Right lobe of liver (tissue), 6 donors: Measurements from ENCODE around the gene SETD5. TPM values are rescaled to one million over a fixed set of nuclear protein-coding genes. Genes with fewer than 3 reads are reported as not detected.
A peak's percentile ranks its signal among the peaks of the same experiment; 100 is the strongest.

Experiments
- ATAC-seq, 4 donors: fragments of 200-7000 bp; cut with Tn5 transposase; one replicate each; pipeline ENCODE4 v1.9.1; 2020; ENCODE audit warnings: mild to moderate bottlenecking in 4 of 4, moderate library complexity in 4 of 4
- DNase-seq, 3 donors: peaks; one replicate each; pipeline ENCODE4 v3.0.0-alpha.2; 2020
- H3K27ac ChIP-seq, 3 donors: fragments of 200-600 bp; one replicate each; pipeline ENCODE4 v1.8.0; 2022
- H3K27me3 ChIP-seq, 2 donors: fragments of 200-600 bp; one replicate each; pipeline ENCODE4 v1.8.0; 2022
- H3K36me3 ChIP-seq, 4 donors: fragments of 200-600 bp; sonication (generic) in 1 of 4; one replicate each; pipeline versions ENCODE4 v1.5.1 to v1.8.0; 2017 to 2022; ENCODE audit warnings: control low read depth in 1 of 4
- H3K4me1 ChIP-seq, 4 donors: fragments of 200-600 bp; sonication (generic) in 1 of 4; one replicate each; pipeline versions ENCODE4 v1.5.1 to v1.8.0; 2017 to 2022; ENCODE audit warnings: control low read depth in 1 of 4
- H3K4me3 ChIP-seq, 3 donors: fragments of 200-600 bp; one replicate each; pipeline ENCODE4 v1.8.0; 2022
- H3K9me3 ChIP-seq, 4 donors: fragments of 200-600 bp; sonication (generic) in 1 of 4; one replicate each; pipeline versions ENCODE4 v1.5.1 to v1.8.0; 2017 to 2022; ENCODE audit warnings: control low read depth in 1 of 4
- CTCF ChIP-seq, 4 donors: fragments of 200-600 bp in 3 of 4; fragments of 450-650 bp in 1 of 4; IDR thresholded peaks; one replicate each; pipeline versions ENCODE4 v1.5.1 to v1.8.0; 2016 to 2022; ENCODE audit warnings: antibody characterized with exemption in 4 of 4, mild to moderate bottlenecking in 2 of 4
- POLR2A ChIP-seq: fragments of 450-650 bp; IDR thresholded peaks from one replicate; pipeline ENCODE4 v1.6.1; 2017; ENCODE audit warnings: antibody characterized with exemption, mild to moderate bottlenecking
- WGBS: methylation state at CpG from one replicate; pipeline ENCODE4 v1.1.6; 2018; ENCODE audit warnings: low coverage, low lambda C conversion rate; ENCODE audit not compliant: insufficient coverage; ENCODE audit errors: missing lambda C conversion rate; 5-methylcytosine and 5-hydroxymethylcytosine counted together
- intact Hi-C, 2 donors: fragments of 100-400 bp; cut with DNase I; formaldehyde crosslinking; loops; one replicate each; pipeline versions ENCODE4 v1.11.2 to v1.14.1; 2022
- total RNA-seq, 6 experiments: library from RNA; depleted of rRNA in 2 of 6; stranded (reverse); fragments of >200 nt in 2 of 6; fragmentation: NEBNext Ultra II Directional in 3 of 6; extraction: Animal tissue kit (Norgen Biotek cat#: 25700) in 3 of 6; gene quantifications; one replicate each; pipeline versions ENCODE4 v1.1.0 to v1.2.4, GENCODE V29; 2016 to 2023
- donor health status: DM: no; HTN: yes; CAD: no.
- donor health status: DM: no; HTN: no; CAD: no.
- donor health status: DM: no; HTN: no; CAD: no.
- donor health status: DM: no; HTN: yes; CAD: no.
- donor health status: DM: no; HTN: yes; CAD: no.

SETD5 gene
- total RNA-seq, 6 experiments from 2014 or later: 38.7 to 71.4 (median 52.3) TPM

DNA sequence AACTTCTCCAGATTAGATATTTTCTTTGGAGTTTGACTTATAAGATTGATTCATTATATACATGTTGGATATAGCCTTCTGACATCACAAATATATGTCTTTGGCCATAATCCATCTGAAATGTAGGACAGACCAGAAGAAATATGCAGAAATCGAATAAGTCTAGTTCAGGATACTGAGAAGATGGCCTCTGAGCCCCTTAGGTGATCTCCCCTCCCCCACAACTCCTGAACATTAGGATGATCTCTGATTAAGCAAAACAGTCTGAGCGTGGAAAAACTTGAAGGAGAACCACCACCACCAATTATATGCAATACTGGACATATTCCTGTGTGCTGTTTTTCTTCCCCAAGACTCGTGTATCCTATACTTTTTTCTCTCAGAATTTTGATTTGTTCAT, 3.2 kb downstream of the SETD5 start:
- Histone ChIP-seq H3K36me3 (no peaks in the 10 kb centered on the region), H3K4me3 (peak overlapping the region in 1 of 3 donors; percentile 86), H3K4me1 (peaks cover 2 to 63% (median 28%) of the 10 kb centered on the region in 4 donors), H3K27me3 (no peaks in the 10 kb centered on the region), H3K9me3 (no peaks in the 10 kb centered on the region), H3K27ac (peak overlapping the region in 1 of 3 donors; percentile 94)
- ATAC-seq (no peak), DNase-seq (no peak)
- intact Hi-C loops: no loop called here
- TF ChIP-seq CTCF (IDR thresholded peaks at IDR 0.05) (no peak), POLR2A (no peak)
- 17% methylated on average over 3 of the region's 3 CpGs for WGBS

DNA sequence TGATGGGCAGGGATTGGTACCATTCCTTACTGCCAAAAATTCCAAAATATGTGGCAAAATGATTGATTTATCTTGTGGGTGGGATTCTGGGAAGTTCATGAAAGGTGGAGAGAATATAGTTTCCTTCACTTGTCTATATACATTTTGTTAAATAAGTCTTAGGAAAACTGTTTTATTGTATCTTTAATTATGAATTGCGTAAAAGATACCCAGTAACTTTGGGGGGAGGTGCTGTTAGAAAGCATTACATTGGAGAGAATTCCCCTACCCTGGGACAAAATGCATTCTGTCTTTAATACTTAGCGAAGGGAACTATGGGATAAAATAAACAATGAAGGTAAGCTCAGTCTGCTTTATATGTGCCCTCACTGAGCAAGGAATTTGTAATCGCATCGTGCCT, 4.6 kb downstream of the SETD5 start:
- TF ChIP-seq POLR2A (no peak), CTCF (IDR thresholded peaks at IDR 0.05) (no peak)
- H3K4me1 ChIP-seq: peaks cover 2 to 61% (median 27%) of the 10 kb centered on the region in 4 donors
- ATAC-seq: no peak
- intact Hi-C loops: no loop called here
- 19% methylated on average over 4 of the region's 4 CpGs for WGBS
- no peak for DNase-seq
- peak overlapping the region in 1 of 3 donors; percentile 94 for H3K27ac ChIP-seq
- no peaks in the 10 kb centered on the region for H3K27me3 ChIP-seq
- no peaks in the 10 kb centered on the region for H3K36me3 ChIP-seq
- H3K9me3 ChIP-seq: no peaks in the 10 kb centered on the region
- H3K4me3 ChIP-seq: peak overlapping the region in 1 of 3 donors; percentile 23

DNA sequence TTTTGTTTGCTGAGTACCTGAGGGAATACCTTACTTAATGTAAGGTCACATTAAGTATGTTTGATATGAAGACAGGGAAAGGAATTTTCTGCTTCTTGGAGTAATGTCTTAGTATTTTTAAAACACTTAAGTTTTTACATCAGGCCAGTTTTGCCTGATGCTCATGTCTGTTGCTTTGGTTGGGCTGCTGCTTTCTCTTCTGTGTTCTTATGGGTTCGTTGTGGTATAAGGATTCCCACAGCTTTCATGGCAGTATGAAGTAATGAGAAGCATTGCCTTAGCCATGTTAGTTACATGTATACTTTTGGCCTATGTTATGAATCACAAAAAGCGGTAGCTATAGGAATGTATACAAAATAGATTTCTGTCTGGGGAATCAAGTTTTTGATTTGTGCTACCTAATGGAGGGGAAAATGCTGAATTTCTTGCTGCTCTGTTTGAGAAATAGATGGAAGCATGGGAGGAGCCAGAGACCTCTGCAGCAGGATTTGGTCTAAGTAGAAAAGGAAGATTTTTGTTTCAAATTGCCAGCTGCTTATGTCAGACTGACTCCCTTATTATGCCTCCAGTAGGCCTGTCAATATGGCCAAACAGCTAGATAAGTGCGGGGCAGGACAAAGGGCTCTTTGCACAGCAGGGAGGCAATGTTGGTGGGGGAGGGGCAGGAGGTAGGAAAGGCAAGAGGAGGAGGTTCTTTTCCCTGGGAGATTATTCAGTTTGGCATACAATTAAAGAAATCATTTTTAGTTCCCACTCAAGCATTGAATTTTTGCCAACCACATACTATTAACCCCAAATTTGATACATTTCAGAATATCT, 5.2 kb downstream of the SETD5 start:
- H3K9me3 ChIP-seq: no peaks in the 10 kb centered on the region
- 12% methylated on average over 3 of the region's 3 CpGs for WGBS
- no peaks in the 10 kb centered on the region for H3K27me3 ChIP-seq
- no peaks in the 10 kb centered on the region for H3K36me3 ChIP-seq
- H3K4me3 ChIP-seq: peak overlapping the region in 1 of 3 donors; percentile 23
- peaks cover 2 to 67% (median 27%) of the 10 kb centered on the region in 4 donors for H3K4me1 ChIP-seq
- intact Hi-C loops: no loop called here
- ATAC-seq (peak; percentile 44 to 70 (median 64)), DNase-seq (peak; percentile 53 to 85 (median 79))
- TF ChIP-seq POLR2A (no peak), CTCF (IDR thresholded peaks at IDR 0.05) (no peak)
- peak overlapping the region in 1 of 3 donors; percentile 94 for H3K27ac ChIP-seq

GRCh38 chr3:9403463-9403862, 6.0 kb downstream of the SETD5 start:
- ATAC-seq: no peak
- WGBS: 61% methylated on average over 2 of the region's 2 CpGs

More at GRCh38 chr3:9403463-9403862, 6.0 kb downstream of the SETD5 start:
- intact Hi-C loops: no loop called here
- DNase-seq: no peak
- H3K27me3 ChIP-seq: no peaks in the 10 kb centered on the region
- no peak for TF ChIP-seq CTCF (IDR thresholded peaks at IDR 0.05)
- TF ChIP-seq POLR2A: no peak
- H3K9me3 ChIP-seq: no peaks in the 10 kb centered on the region
- H3K27ac ChIP-seq: peak overlapping the region in 1 of 3 donors; percentile 94
- no peaks in the 10 kb centered on the region for H3K36me3 ChIP-seq
- H3K4me1 ChIP-seq: peaks cover 2 to 76% (median 27%) of the 10 kb centered on the region in 4 donors
- no peak overlapping the region for H3K4me3 ChIP-seq
